A673 (cell line): ENCODE data around the gene ELK3.

Experiments
- EZH2 ChIP-seq: fragments of 200-600 bp; sonication (generic); IDR thresholded peaks from 2 replicates; pipeline ENCODE4 v1.6.1; 2017; ENCODE audit warnings: borderline replicate concordance, low read depth, mild to moderate bottlenecking, mixed read lengths, antibody characterized with exemption, low read length; ENCODE audit not compliant: poor library complexity, severe bottlenecking
- TF ChIP-seq, protein P1 (sequence below): fragments of 300-800, 200-600 bp; sonication (generic); conservative IDR thresholded peaks from 2 replicates; pipeline ENCODE4 v1.5.1; 2017; ENCODE audit warnings: low read depth, mild to moderate bottlenecking, antibody characterized with exemption, low read length, moderate library complexity, mixed read lengths

GRCh38 chr12:96258104-96258961 lies 64.2 kb downstream of the ELK3 start:
- TF ChIP-seq, protein P1, sequence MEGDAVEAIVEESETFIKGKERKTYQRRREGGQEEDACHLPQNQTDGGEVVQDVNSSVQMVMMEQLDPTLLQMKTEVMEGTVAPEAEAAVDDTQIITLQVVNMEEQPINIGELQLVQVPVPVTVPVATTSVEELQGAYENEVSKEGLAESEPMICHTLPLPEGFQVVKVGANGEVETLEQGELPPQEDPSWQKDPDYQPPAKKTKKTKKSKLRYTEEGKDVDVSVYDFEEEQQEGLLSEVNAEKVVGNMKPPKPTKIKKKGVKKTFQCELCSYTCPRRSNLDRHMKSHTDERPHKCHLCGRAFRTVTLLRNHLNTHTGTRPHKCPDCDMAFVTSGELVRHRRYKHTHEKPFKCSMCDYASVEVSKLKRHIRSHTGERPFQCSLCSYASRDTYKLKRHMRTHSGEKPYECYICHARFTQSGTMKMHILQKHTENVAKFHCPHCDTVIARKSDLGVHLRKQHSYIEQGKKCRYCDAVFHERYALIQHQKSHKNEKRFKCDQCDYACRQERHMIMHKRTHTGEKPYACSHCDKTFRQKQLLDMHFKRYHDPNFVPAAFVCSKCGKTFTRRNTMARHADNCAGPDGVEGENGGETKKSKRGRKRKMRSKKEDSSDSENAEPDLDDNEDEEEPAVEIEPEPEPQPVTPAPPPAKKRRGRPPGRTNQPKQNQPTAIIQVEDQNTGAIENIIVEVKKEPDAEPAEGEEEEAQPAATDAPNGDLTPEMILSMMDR: no peak
- no peak for TF ChIP-seq EZH2
